Smooth muscle cell (in vitro differentiated cells): ENCODE results near the gene ROCK1. TPM values are rescaled to one million over a fixed set of nuclear protein-coding genes. Genes with fewer than 3 reads are reported as not detected.

ENCODE experiments used
- DNase-seq: peaks from one replicate; lab custom pipeline; 2025; ENCODE audit not compliant: unreplicated experiment; lab: John Stamatoyannopoulos, UW
- H2AFZ ChIP-seq: fragments of 200-600 bp; sonication (generic); 2 replicates; pipeline ENCODE4 v1.6.0; 2016; ENCODE audit warnings: antibody characterized with exemption, low read depth, mild to moderate bottlenecking
- H3F3A ChIP-seq: fragments of 200-600 bp; sonication (generic); 2 replicates; pipeline ENCODE4 v1.6.0; 2017; ENCODE audit warnings: antibody characterized with exemption, low read depth
- H3K27ac ChIP-seq: fragments of 200-600 bp; sonication (generic); 2 replicates; pipeline ENCODE4 v1.5.1; 2016; ENCODE audit warnings: low read depth, mild to moderate bottlenecking
- H3K27me3 ChIP-seq: fragments of 200-600 bp; sonication (generic); 2 replicates; pipeline ENCODE4 v1.6.1; 2016; ENCODE audit warnings: low read depth, mild to moderate bottlenecking
- H3K36me3 ChIP-seq: fragments of 200-600 bp; sonication (generic); 2 replicates; pipeline ENCODE4 v1.5.1; 2016; ENCODE audit warnings: low read depth
- H3K4me1 ChIP-seq: fragments of 200-600 bp; sonication (generic); 2 replicates; pipeline ENCODE4 v1.5.1; 2016; ENCODE audit warnings: low read depth
- H3K4me2 ChIP-seq: fragments of 200-600 bp; sonication (generic); 2 replicates; pipeline ENCODE4 v1.6.0; 2016; ENCODE audit warnings: mild to moderate bottlenecking
- H3K4me3 ChIP-seq: fragments of 200-600 bp; sonication (generic); 2 replicates; pipeline ENCODE4 v1.5.1; 2016; ENCODE audit warnings: mild to moderate bottlenecking
- H3K79me2 ChIP-seq: fragments of 200-600 bp; sonication (generic); 2 replicates; pipeline ENCODE4 v1.6.0; 2016; ENCODE audit warnings: low read depth, mild to moderate bottlenecking
- H3K9ac ChIP-seq: fragments of 200-600 bp; sonication (generic); 2 replicates; pipeline ENCODE4 v1.6.0; 2016; ENCODE audit warnings: low read depth
- H3K9me3 ChIP-seq: fragments of 200-600 bp; sonication (generic); replicated peaks from 2 replicates; pipeline ENCODE4 v1.5.1; 2016; ENCODE audit warnings: low read depth
- H4K20me1 ChIP-seq: fragments of 200-600 bp; sonication (generic); 2 replicates; pipeline ENCODE4 v1.6.0; 2016; ENCODE audit warnings: low read depth
- WGBS: methylation state at CpG from one replicate; pipeline ENCODE4 v1.1.7; 2016; ENCODE audit warnings: low lambda C conversion rate; 5-methylcytosine and 5-hydroxymethylcytosine counted together
- polyA plus RNA-seq: library from polyadenylated mRNA; unstranded; fragments of >200 nt; fragmentation: Nextera tagmentation; extraction: Ambion mirVana; gene quantifications from 2 replicates; pipeline ENCODE4 v1.2.1, GENCODE V29; 2016
- total RNA-seq: library from RNA; depleted of rRNA; stranded (reverse); fragments of >200 nt; gene quantifications from 2 replicates; pipeline ENCODE4 v1.2.3, GENCODE V29; 2014
- TF ChIP-seq, protein P1 (sequence below): fragments of 200-600 bp; sonication (generic); IDR thresholded peaks from 2 replicates; pipeline ENCODE4 v1.5.1; 2017; ENCODE audit warnings: borderline replicate concordance, mild to moderate bottlenecking, antibody characterized with exemption; ENCODE audit not compliant: insufficient read depth, poor library complexity, severe bottlenecking

ROCK1 gene
- total and polyA plus RNA-seq, 2 experiments from 2014 or later, result 23.9 to 38.7 TPM

DNA sequence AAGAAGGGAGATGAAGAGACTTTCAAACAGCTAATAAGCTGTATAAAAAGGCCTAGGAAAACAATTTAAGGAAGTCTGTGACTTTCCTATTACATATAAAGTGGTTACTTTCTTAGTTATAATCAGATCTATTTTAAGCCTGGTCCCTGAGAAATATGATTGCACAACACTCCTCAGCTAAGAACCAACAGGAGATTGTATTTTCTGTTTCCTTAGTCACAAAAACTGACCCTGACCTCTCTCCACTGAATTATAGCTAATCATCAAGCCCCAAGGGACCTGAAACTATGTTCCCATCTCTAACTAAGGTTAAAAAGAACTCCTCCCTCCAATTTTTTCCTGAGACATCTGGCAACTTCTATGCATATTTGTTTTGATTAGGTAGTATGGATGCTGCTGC is 106.9 kb downstream of the ROCK1 start:
- H3F3A ChIP-seq, result no peaks in the 10 kb centered on the region
- TF ChIP-seq, protein P1, sequence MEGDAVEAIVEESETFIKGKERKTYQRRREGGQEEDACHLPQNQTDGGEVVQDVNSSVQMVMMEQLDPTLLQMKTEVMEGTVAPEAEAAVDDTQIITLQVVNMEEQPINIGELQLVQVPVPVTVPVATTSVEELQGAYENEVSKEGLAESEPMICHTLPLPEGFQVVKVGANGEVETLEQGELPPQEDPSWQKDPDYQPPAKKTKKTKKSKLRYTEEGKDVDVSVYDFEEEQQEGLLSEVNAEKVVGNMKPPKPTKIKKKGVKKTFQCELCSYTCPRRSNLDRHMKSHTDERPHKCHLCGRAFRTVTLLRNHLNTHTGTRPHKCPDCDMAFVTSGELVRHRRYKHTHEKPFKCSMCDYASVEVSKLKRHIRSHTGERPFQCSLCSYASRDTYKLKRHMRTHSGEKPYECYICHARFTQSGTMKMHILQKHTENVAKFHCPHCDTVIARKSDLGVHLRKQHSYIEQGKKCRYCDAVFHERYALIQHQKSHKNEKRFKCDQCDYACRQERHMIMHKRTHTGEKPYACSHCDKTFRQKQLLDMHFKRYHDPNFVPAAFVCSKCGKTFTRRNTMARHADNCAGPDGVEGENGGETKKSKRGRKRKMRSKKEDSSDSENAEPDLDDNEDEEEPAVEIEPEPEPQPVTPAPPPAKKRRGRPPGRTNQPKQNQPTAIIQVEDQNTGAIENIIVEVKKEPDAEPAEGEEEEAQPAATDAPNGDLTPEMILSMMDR, result no peak
- peaks cover under 1% of the 10 kb centered on the region for H3K79me2 ChIP-seq
- no peak overlapping the region for H3K4me2 ChIP-seq
- no peaks in the 10 kb centered on the region for H3K4me1 ChIP-seq
- no peak overlapping the region for H3K9ac ChIP-seq
- peaks cover 5% of the 10 kb centered on the region for H4K20me1 ChIP-seq
- no peaks in the 10 kb centered on the region for H3K9me3 ChIP-seq
- no peak overlapping the region for H2AFZ ChIP-seq
- H3K36me3 ChIP-seq, result peaks cover 16% of the 10 kb centered on the region
- H3K27me3 ChIP-seq, result no peaks in the 10 kb centered on the region
- DNase-seq, result no peak
- no peak overlapping the region for H3K4me3 ChIP-seq
- H3K27ac ChIP-seq, result no peak overlapping the region

DNA sequence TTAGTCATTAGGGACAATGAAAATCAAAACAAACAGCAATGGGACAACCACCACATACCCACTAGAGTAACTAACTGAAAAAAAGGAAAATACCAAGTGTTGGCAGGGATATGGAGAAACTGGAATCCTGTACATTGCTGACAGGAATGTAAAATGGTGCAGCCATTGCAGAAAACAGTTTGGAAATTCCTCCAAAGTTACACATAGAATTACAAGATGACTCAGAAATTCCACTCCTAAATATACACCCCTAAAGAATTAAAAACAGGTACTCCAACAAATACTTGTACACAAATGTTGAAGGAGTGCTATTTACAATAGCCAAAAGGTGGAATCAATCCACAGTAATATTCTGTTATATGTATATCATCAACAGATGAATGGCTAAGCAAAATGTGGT is 110.9 kb downstream of the ROCK1 start:
- peaks cover 17% of the 10 kb centered on the region for H3K79me2 ChIP-seq
- no peaks in the 10 kb centered on the region for H3K27me3 ChIP-seq
- H3K4me2 ChIP-seq, result no peak overlapping the region
- H3K27ac ChIP-seq, result no peak overlapping the region
- no peak for DNase-seq
- no peaks in the 10 kb centered on the region for H3K9me3 ChIP-seq
- TF ChIP-seq, protein P1, result no peak
- H3K36me3 ChIP-seq, result no peaks in the 10 kb centered on the region
- no peaks in the 10 kb centered on the region for H3F3A ChIP-seq
- no peaks in the 10 kb centered on the region for H3K4me1 ChIP-seq
- H2AFZ ChIP-seq, result no peak overlapping the region
- no peak overlapping the region for H3K9ac ChIP-seq
- H4K20me1 ChIP-seq, result peaks cover 45% of the 10 kb centered on the region
- no peak overlapping the region for H3K4me3 ChIP-seq

DNA sequence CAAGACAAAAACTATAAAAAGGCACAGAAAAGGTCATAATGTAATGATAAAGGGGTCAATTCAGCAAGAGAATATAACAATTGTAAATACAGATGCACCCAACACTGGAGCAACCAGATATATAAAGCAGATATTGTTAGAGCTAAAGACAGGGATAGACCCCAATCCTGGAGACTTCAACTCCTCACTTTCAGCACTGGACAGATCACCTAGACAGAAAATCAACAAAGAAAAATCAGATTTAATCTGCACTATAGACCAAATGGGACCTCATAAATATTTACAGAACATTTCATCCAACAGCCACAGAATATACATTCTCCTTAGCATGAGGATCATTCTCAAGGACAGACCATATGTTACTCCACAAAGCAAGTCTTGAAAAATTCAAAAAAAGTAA is 114.2 kb downstream of the ROCK1 start:
- peaks cover 65% of the 10 kb centered on the region for H4K20me1 ChIP-seq
- H3K9me3 ChIP-seq, result no peaks in the 10 kb centered on the region
- H3K4me2 ChIP-seq, result no peak overlapping the region
- no peak overlapping the region for H3K9ac ChIP-seq
- no peak for DNase-seq
- H3K4me3 ChIP-seq, result no peak overlapping the region
- H3K79me2 ChIP-seq, result peaks cover 21% of the 10 kb centered on the region
- H3K27ac ChIP-seq, result no peak overlapping the region
- no peaks in the 10 kb centered on the region for H3K4me1 ChIP-seq
- TF ChIP-seq, protein P1, result no peak
- peaks cover under 1% of the 10 kb centered on the region for H3K36me3 ChIP-seq
- H2AFZ ChIP-seq, result no peak overlapping the region
- no peaks in the 10 kb centered on the region for H3F3A ChIP-seq
- no peaks in the 10 kb centered on the region for H3K27me3 ChIP-seq

DNA sequence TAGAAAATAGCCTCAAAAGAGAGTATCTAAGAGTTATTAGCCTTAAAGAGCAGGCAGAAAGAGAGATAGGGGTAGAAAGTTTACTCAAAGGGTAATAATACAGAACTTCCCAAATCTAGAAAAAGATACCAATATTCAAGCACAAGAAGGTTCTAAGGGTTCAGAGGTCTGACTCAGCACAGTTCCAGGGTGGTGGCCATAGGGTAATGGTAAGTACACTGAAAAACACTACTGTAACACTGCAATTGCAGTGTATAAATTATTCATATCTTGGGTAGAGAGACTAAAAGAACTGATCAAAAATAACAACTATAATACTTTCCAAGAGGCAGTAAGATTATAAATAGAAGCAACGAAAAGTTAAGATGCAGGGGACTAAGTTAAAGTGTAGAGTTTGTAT is 115.2 kb downstream of the ROCK1 start:
- no peak overlapping the region for H3K9ac ChIP-seq
- no peak overlapping the region for H3K4me3 ChIP-seq
- no peak overlapping the region for H3K27ac ChIP-seq
- H2AFZ ChIP-seq, result no peak overlapping the region
- no peak overlapping the region for H3K4me2 ChIP-seq
- H3K9me3 ChIP-seq, result no peaks in the 10 kb centered on the region
- H3K4me1 ChIP-seq, result no peaks in the 10 kb centered on the region
- H3K27me3 ChIP-seq, result no peaks in the 10 kb centered on the region
- TF ChIP-seq, protein P1, result no peak
- peaks cover 69% of the 10 kb centered on the region for H4K20me1 ChIP-seq
- peaks cover 3% of the 10 kb centered on the region for H3K36me3 ChIP-seq
- 97% methylated on average over 1 of the region's 1 CpG for WGBS
- no peaks in the 10 kb centered on the region for H3F3A ChIP-seq
- no peak for DNase-seq
- peaks cover 21% of the 10 kb centered on the region for H3K79me2 ChIP-seq
